SK-N-SH (cell line): ENCODE measurements around the gene MPIG6B. TPM values are rescaled to one million over a fixed set of nuclear protein-coding genes. Genes with fewer than 3 reads are reported as not detected.
A peak's percentile ranks its signal among the peaks of the same experiment; 100 is the strongest.

ENCODE experiments used
- CTCF ChIA-PET: fragments of 300-600, 350-600 bp; formaldehyde crosslinking; extraction: SDS; loops from one replicate; lab custom pipeline; 2021; lab: Yijun Ruan, JAX
- POLR2A ChIA-PET: fragments of 350-600 bp; sonication (Branson Sonifier 250); formaldehyde crosslinking; extraction: SDS; loops from one replicate; lab custom pipeline; 2020; ENCODE audit warnings: antibody characterized with exemption, inconsistent platforms; lab: Yijun Ruan, JAX
- DNase-seq: peaks from one replicate; pipeline ENCODE4 v3.0.0; 2012
- H2AFZ ChIP-seq: fragments of 200-600 bp; sonication (generic); 2 replicates; pipeline ENCODE4 v1.8.1; 2016; ENCODE audit warnings: antibody characterized with exemption, mild to moderate bottlenecking, low read depth
- H3F3A ChIP-seq: fragments of 200-600 bp; sonication (generic); replicated peaks from 2 replicates; pipeline ENCODE3; 2016; ENCODE audit warnings: antibody characterized with exemption, mild to moderate bottlenecking; ENCODE audit not compliant: insufficient read depth
- H3K27ac ChIP-seq, 2 experiments: fragments of 200-500 bp in 1 of 2; fragments of 200-600 bp in 1 of 2; sonication (Bioruptor generic) in 1 of 2; sonication (generic), shearing (Covaris generic) in 1 of 2; 2 replicates each; pipeline versions ENCODE4 v1.5.1 to v1.6.1; 2014 to 2016; ENCODE audit warnings: low read depth in 2 of 2, inconsistent platforms in 1 of 2, low read length in 1 of 2, mild to moderate bottlenecking in 1 of 2, mixed read lengths in 1 of 2
- H3K27me3 ChIP-seq: fragments of 200-600 bp; sonication (generic), shearing (Covaris generic); 2 replicates; pipeline ENCODE4 v1.6.1; 2016; ENCODE audit warnings: mixed run types; ENCODE audit not compliant: insufficient read depth
- H3K36me3 ChIP-seq, 2 experiments: fragments of 200-500 bp in 1 of 2; fragments of 200-600 bp in 1 of 2; sonication (Bioruptor generic) in 1 of 2; sonication (generic) in 1 of 2; replicated peaks in 1 of 2; 2 replicates each; pipeline versions ENCODE3 to v1.5.1; 2014 to 2016; ENCODE audit warnings: low read length in 1 of 2, mild to moderate bottlenecking in 1 of 2; ENCODE audit not compliant: insufficient read depth in 2 of 2, control insufficient read depth in 1 of 2
- H3K4me1 ChIP-seq, 2 experiments: fragments of 200-500 bp in 1 of 2; fragments of 200-600 bp in 1 of 2; sonication (Bioruptor generic) in 1 of 2; sonication (generic), shearing (Covaris generic) in 1 of 2; 2 replicates each; pipeline versions ENCODE4 v1.5.1 to v1.6.1; 2014 to 2016; ENCODE audit warnings: low read depth in 1 of 2, low read length in 1 of 2, mixed run types in 1 of 2; ENCODE audit not compliant: insufficient read depth in 2 of 2, control insufficient read depth in 1 of 2
- H3K4me2 ChIP-seq: fragments of 200-600 bp; sonication (generic), shearing (Covaris generic); 2 replicates; pipeline ENCODE4 v1.6.1; 2017; ENCODE audit warnings: mixed run types
- H3K4me3 ChIP-seq, 2 experiments: fragments of 200-500 bp in 1 of 2; fragments of 200-600 bp in 1 of 2; sonication (Bioruptor generic) in 1 of 2; sonication (generic), shearing (Covaris generic) in 1 of 2; 2 replicates each; pipeline versions ENCODE4 v1.5.1 to v1.8.1; 2014 to 2016; ENCODE audit warnings: low read depth in 2 of 2, inconsistent platforms in 1 of 2, low read length in 1 of 2, mild to moderate bottlenecking in 1 of 2, mixed read lengths in 1 of 2, moderate library complexity in 1 of 2
- H3K79me2 ChIP-seq: fragments of 200-600 bp; sonication (generic); 2 replicates; pipeline ENCODE4 v1.8.1; 2017; ENCODE audit warnings: mild to moderate bottlenecking; ENCODE audit not compliant: insufficient read depth
- H3K9ac ChIP-seq: fragments of 200-600 bp; sonication (generic); 2 replicates; pipeline ENCODE4 v1.6.1; 2017; ENCODE audit warnings: mixed run types
- H3K9me2 ChIP-seq: fragments of 200-600 bp; sonication (generic); 2 replicates; pipeline ENCODE4 v1.6.1; 2017; ENCODE audit warnings: mixed run types
- H3K9me3 ChIP-seq: fragments of 200-600 bp; sonication (generic); 2 replicates; pipeline ENCODE4 v1.6.1; 2017; ENCODE audit warnings: mixed run types, mild to moderate bottlenecking, moderate library complexity
- H4K20me1 ChIP-seq: fragments of 200-600 bp; sonication (generic); 2 replicates; pipeline ENCODE4 v1.6.1; 2017; ENCODE audit warnings: mild to moderate bottlenecking, mixed run types; ENCODE audit not compliant: insufficient read depth
- EP300 ChIP-seq, 2 experiments: IDR thresholded peaks; 2 replicates each; pipeline versions ENCODE4 v1.4.0 to v1.6.1; 2012; ENCODE audit warnings: borderline replicate concordance in 1 of 2, low read depth in 1 of 2, low read length in 1 of 2
- FOSL2 ChIP-seq: IDR thresholded peaks from 2 replicates; pipeline ENCODE4 v1.4.0; 2012; ENCODE audit warnings: low read depth, mild to moderate bottlenecking, moderate library complexity, borderline replicate concordance
- FOXJ3 ChIP-seq: sonication (generic); formaldehyde crosslinking; IDR thresholded peaks from 2 replicates; pipeline ENCODE4 v1.5.1; 2020; ENCODE audit warnings: mild to moderate bottlenecking, missing genetic modification reagents
- JUND ChIP-seq: IDR thresholded peaks from 2 replicates; pipeline ENCODE4 v1.4.0; 2012
- MAX ChIP-seq: IDR thresholded peaks from 2 replicates; pipeline ENCODE4 v1.4.0; 2012; ENCODE audit warnings: low read depth
- MEF2A ChIP-seq: IDR thresholded peaks from 2 replicates; pipeline ENCODE4 v1.4.0; 2012; ENCODE audit warnings: low read depth, borderline replicate concordance
- PBX3 ChIP-seq: IDR thresholded peaks from 2 replicates; pipeline ENCODE4; 2012
- SMC3 ChIP-seq: IDR thresholded peaks from 2 replicates; pipeline ENCODE4 v1.6.1; 2012; ENCODE audit warnings: low read depth, low read length, improper control_type of control experiment
- TCF12 ChIP-seq: IDR thresholded peaks from 2 replicates; pipeline ENCODE4 v1.4.0; 2012
- TEAD4 ChIP-seq: IDR thresholded peaks from 2 replicates; pipeline ENCODE4 v1.4.0; 2012; ENCODE audit warnings: mild to moderate bottlenecking, borderline replicate concordance; ENCODE audit not compliant: insufficient read depth
- USF1 ChIP-seq: IDR thresholded peaks from 2 replicates; pipeline ENCODE4 v1.4.0; 2012; ENCODE audit warnings: low read depth, borderline replicate concordance
- USF2 ChIP-seq: fragments of 150-350 bp; IDR thresholded peaks from 2 replicates; pipeline ENCODE4 v1.6.1; 2017; ENCODE audit warnings: antibody characterized with exemption, low read length, low read depth, borderline replicate concordance
- ZBTB33 ChIP-seq: IDR thresholded peaks from 2 replicates; pipeline ENCODE4 v1.4.0; 2012; ENCODE audit warnings: low read depth, borderline replicate concordance
- WGBS: methylation state at CpG from one replicate; pipeline ENCODE4 v1.1.6; 2017; ENCODE audit warnings: low lambda C conversion rate; 5-methylcytosine and 5-hydroxymethylcytosine counted together
- polyA plus RNA-seq, 3 experiments: library from polyadenylated mRNA; depleted of rRNA; stranded (reverse); fragments of >200 nt; gene quantifications; 2 replicates each; pipeline ENCODE4 v1.2.3, GENCODE V29; 2012

Gene MPIG6B
- polyA plus RNA-seq, 1 of the 3 experiments (the other 2 are of a cell fraction): not detected

GRCh38 chr6:31727034-31727716, 4.0 kb downstream of the MPIG6B start:
- no peak overlapping the region for H3K27ac ChIP-seq
- H3K9me2 ChIP-seq: no peaks in the 10 kb centered on the region
- no peak for TF ChIP-seq TCF12
- H3K36me3 ChIP-seq: peaks cover 37 to 39% of the 10 kb centered on the region in 2 experiments
- DNase-seq: no peak
- peaks cover 9% of the 10 kb centered on the region; the same call in 1 of the 2 replicates for H4K20me1 ChIP-seq
- peaks cover 22% of the 10 kb centered on the region; the same call in 1 of the 2 replicates for H3K79me2 ChIP-seq
- no peaks in the 10 kb centered on the region for H3K27me3 ChIP-seq
- H3K4me2 ChIP-seq: no peak overlapping the region
- no peak overlapping the region for H3K4me3 ChIP-seq
- peaks cover 27% of the 10 kb centered on the region for H3F3A ChIP-seq
- CTCF ChIA-PET: interaction anchor here (1.5 to 7.3 kb wide), 4 partner anchors 13 to 103 kb away, joined by 6 to 45 read pairs (median 24); partner anchors contain the start of gene MSH5
- 94% methylated on average over 6 of the region's 7 CpGs for WGBS
- no peaks in the 10 kb centered on the region for H3K9me3 ChIP-seq
- peaks cover 13 to 14% of the 10 kb centered on the region in 2 experiments; a peak in 1 of 4 replicates for H3K4me1 ChIP-seq
- H3K9ac ChIP-seq: no peak overlapping the region
- H2AFZ ChIP-seq: no peak overlapping the region
- POLR2A ChIA-PET: no interaction called here

GRCh38 chr6:31727717-31728671, 4.8 kb downstream of the MPIG6B start:
- H3K79me2 ChIP-seq: peaks cover 30% of the 10 kb centered on the region; the same call in 1 of the 2 replicates
- DNase-seq: no peak
- TF ChIP-seq FOSL2 (no peak), SMC3 (no peak), MAX (no peak), ZBTB33 (no peak), PBX3 (no peak), EP300 (IDR thresholded peaks at IDR 0.05; ENCODE audit: borderline replicate concordance in 1 of 2, low read depth in 1 of 2, low read length in 1 of 2) (no peak), JUND (no peak), USF2 (no peak), USF1 (no peak), FOXJ3 (no peak), MEF2A (no peak), TEAD4 (no peak)
- TF ChIP-seq, all 33 proteins: peak for 0
- Histone ChIP-seq H3K9me3 (no peaks in the 10 kb centered on the region), H2AFZ (no peak overlapping the region), H3K9ac (peak overlapping the region; percentile 98; the same call in 1 of the 2 replicates), H3K4me1 (peaks cover 13 to 14% of the 10 kb centered on the region in 2 experiments; a peak in 1 of 4 replicates), H3K4me2 (peak overlapping the region; percentile 98), H3K27ac (no peak overlapping the region), H3K9me2 (no peaks in the 10 kb centered on the region), H3K4me3 (peak overlapping the region; percentile 90 to 93; a peak in 3 of 4 replicates), H3K27me3 (no peaks in the 10 kb centered on the region), H4K20me1 (peaks cover 12% of the 10 kb centered on the region; the same call in 1 of the 2 replicates), H3F3A (peaks cover 35% of the 10 kb centered on the region), H3K36me3 (peaks cover 43 to 46% of the 10 kb centered on the region in 2 experiments)
- 95% methylated on average over 29 of the region's 41 CpGs for WGBS
- ChIA-PET POLR2A (interaction anchor here (0.6 kb wide), 1 partner anchor 81 kb away, joined by 4 read pairs; no protein-coding TSS in a partner anchor), CTCF (interaction anchor here (0.7 to 7.3 kb wide), 12 partner anchors 12 to 135 kb away, joined by 3 to 45 read pairs (median 6); partner anchors contain the start of genes LSM2, MSH5, NEU1 and VARS1)
